ENCODE measurements around the gene FBXL19.

- TF ChIP-seq CTCF (IDR thresholded peaks at IDR 0.05; ENCODE audit: low read depth, low read length, poor library complexity, severe bottlenecking) (no peak), EZH2phosphoT487 (IDR thresholded peaks at IDR 0.05; ENCODE audit: borderline replicate concordance, low read length) (no peak)
Observed at GRCh38 chr16:30927789-30928378, 4.5 kb downstream of the FBXL19 start.

Measured in DOHH2 (cell line).